Neural cell (in vitro differentiated cells): ENCODE data around the gene DHTKD1. TPM values are rescaled to one million over a fixed set of nuclear protein-coding genes. Genes with fewer than 3 reads are reported as not detected.

Source experiments
- H2AFZ ChIP-seq: fragments of 200-600, 300-800 bp; sonication (generic), shearing (Covaris generic); 2 replicates; pipeline ENCODE4 v1.6.0; 2014; ENCODE audit warnings: low read depth, mild to moderate bottlenecking, antibody characterized with exemption, low read length, moderate library complexity
- H3F3A ChIP-seq: fragments of 200-600 bp; shearing (Covaris generic); 2 replicates; pipeline ENCODE4 v1.6.1; 2016; ENCODE audit warnings: mild to moderate bottlenecking, moderate library complexity, mixed read lengths, antibody characterized with exemption, low read length; ENCODE audit not compliant: insufficient read depth, poor library complexity, severe bottlenecking
- H3K27ac ChIP-seq: fragments of 200-600, 300-800 bp; sonication (generic), shearing (Covaris generic); 2 replicates; pipeline ENCODE4 v1.5.1; 2014; ENCODE audit warnings: mild to moderate bottlenecking, low read length, moderate library complexity
- H3K27me3 ChIP-seq: fragments of 300-800, 200-600 bp; sonication (generic), shearing (Covaris generic); 2 replicates; pipeline ENCODE4 v1.6.0; 2014; ENCODE audit warnings: mild to moderate bottlenecking, low read depth, low read length, moderate library complexity; ENCODE audit not compliant: insufficient read depth
- H3K36me3 ChIP-seq: fragments of 300-800, 200-600 bp; sonication (generic), shearing (Covaris generic); 2 replicates; pipeline ENCODE4 v1.5.1; 2014; ENCODE audit warnings: mild to moderate bottlenecking, antibody characterized with exemption, low read length, moderate library complexity; ENCODE audit not compliant: insufficient read depth
- H3K4me2 ChIP-seq: fragments of 300-800, 200-600 bp; sonication (generic), shearing (Covaris generic); 2 replicates; pipeline ENCODE4 v1.6.0; 2014; ENCODE audit warnings: mild to moderate bottlenecking, low read length
- H3K4me3 ChIP-seq: fragments of 300-800, 200-600 bp; sonication (generic), shearing (Covaris generic); 2 replicates; pipeline ENCODE4 v1.5.1; 2014; ENCODE audit warnings: mild to moderate bottlenecking, low read length, moderate library complexity
- H3K79me2 ChIP-seq: fragments of 200-600 bp; shearing (Covaris generic); replicated peaks from 2 replicates; pipeline ENCODE4 v1.6.0; 2014; ENCODE audit warnings: mild to moderate bottlenecking, low read length, moderate library complexity; ENCODE audit not compliant: insufficient read depth
- H3K9ac ChIP-seq: fragments of 300-800, 200-600 bp; sonication (generic), shearing (Covaris generic); 2 replicates; pipeline ENCODE4 v1.6.1; 2016; ENCODE audit warnings: mild to moderate bottlenecking, low read length, mixed read lengths
- H3K9me2 ChIP-seq: fragments of 200-600 bp; shearing (Covaris generic); 2 replicates; pipeline ENCODE4 v1.6.1; 2016; ENCODE audit warnings: mild to moderate bottlenecking, low read length, mixed read lengths; ENCODE audit not compliant: insufficient read depth
- H3K9me3 ChIP-seq: fragments of 200-600, 300-800 bp; sonication (generic), shearing (Covaris generic); 2 replicates; pipeline ENCODE4 v1.6.1; 2016; ENCODE audit warnings: mild to moderate bottlenecking, mixed run types, low read length, moderate library complexity, mixed read lengths
- H4K20me1 ChIP-seq: fragments of 200-600 bp; shearing (Covaris generic); 2 replicates; pipeline ENCODE4 v1.6.1; 2016; ENCODE audit warnings: mild to moderate bottlenecking, mixed run types; ENCODE audit not compliant: insufficient read depth
- EP300 ChIP-seq: fragments of 450-650 bp; conservative IDR thresholded peaks from 2 replicates; pipeline ENCODE4 v1.6.1; 2014; ENCODE audit warnings: antibody characterized with exemption, mild to moderate bottlenecking, moderate library complexity; ENCODE audit not compliant: poor library complexity, severe bottlenecking
- EZH2 ChIP-seq: fragments of 200-600, 300-800 bp; shearing (Covaris generic), sonication (generic); IDR thresholded peaks from 2 replicates; pipeline ENCODE4 v1.6.1; 2014; ENCODE audit warnings: antibody characterized with exemption, low read length, borderline replicate concordance, mild to moderate bottlenecking; ENCODE audit not compliant: insufficient read depth, poor library complexity, severe bottlenecking
- MXI1 ChIP-seq: fragments of 450-650 bp; conservative IDR thresholded peaks from 2 replicates; pipeline ENCODE4 v1.6.1; 2014; ENCODE audit warnings: antibody characterized with exemption, mild to moderate bottlenecking; ENCODE audit not compliant: poor library complexity, severe bottlenecking
- POLR2AphosphoS5 ChIP-seq: IDR thresholded peaks from 2 replicates; pipeline ENCODE4 v1.6.1; 2012
- RAD21 ChIP-seq: fragments of 450-650 bp; conservative IDR thresholded peaks from 2 replicates; pipeline ENCODE4 v1.6.1; 2014; ENCODE audit warnings: antibody characterized with exemption, mild to moderate bottlenecking, moderate library complexity
- SMC3 ChIP-seq: fragments of 450-650 bp; conservative IDR thresholded peaks from 2 replicates; pipeline ENCODE4 v1.6.1; 2014; ENCODE audit warnings: antibody characterized with exemption, mild to moderate bottlenecking, moderate library complexity; ENCODE audit not compliant: poor library complexity
- TAF1 ChIP-seq: IDR thresholded peaks from 2 replicates; pipeline ENCODE4 v1.6.1; 2012; ENCODE audit warnings: low read depth
- polyA plus RNA-seq: library from polyadenylated mRNA; depleted of rRNA; stranded (reverse); fragments of >200 nt; gene quantifications from 2 replicates; pipeline ENCODE4 v1.2.3, GENCODE V29; 2014
- TF ChIP-seq, protein P1 (sequence below): fragments of 450-650 bp; IDR thresholded peaks from 2 replicates; pipeline ENCODE4 v1.5.1; 2014; ENCODE audit warnings: antibody characterized with exemption, mild to moderate bottlenecking, moderate library complexity; ENCODE audit not compliant: poor library complexity, severe bottlenecking
- TF ChIP-seq, protein P2 (sequence below): IDR thresholded peaks from 2 replicates; pipeline ENCODE4 v1.6.1; 2012; ENCODE audit warnings: borderline replicate concordance

Gene DHTKD1
- polyA plus RNA-seq, 1 donor from 2014 or later, result 24.0 TPM

DNA sequence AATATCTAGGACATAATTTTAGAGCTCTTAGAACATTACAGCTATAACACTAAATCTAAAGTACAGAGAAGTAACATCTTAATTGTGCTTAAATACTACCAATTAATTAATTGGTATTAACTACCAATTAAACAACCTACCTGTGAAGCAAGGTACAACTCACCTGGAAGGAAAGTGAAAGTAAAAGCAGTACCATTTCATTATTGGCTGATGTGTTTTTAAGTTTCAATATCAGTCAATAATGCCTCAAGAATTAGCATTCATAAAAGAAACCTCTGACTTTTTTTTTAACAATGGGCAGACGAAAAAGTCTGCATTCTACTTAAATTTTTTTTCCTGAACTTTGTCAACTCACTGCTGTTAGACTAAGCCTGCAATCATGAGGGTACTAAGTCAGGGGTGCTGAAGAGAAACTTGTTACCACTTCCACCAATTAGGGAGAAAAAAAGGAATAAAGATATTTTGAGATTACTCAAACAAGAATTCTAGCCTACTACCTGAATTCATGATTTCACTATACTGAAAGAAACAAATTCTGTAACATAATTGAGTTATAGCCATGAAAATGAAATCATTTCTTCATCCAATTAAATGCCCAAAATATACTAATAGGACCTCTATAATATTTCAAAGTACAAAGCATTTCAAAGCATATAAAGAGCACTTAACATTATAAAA is 46.0 kb upstream of the DHTKD1 start:
- H3K27ac ChIP-seq, result no peak overlapping the region
- H3F3A ChIP-seq, result no peaks in the 10 kb centered on the region
- H2AFZ ChIP-seq, result no peak overlapping the region
- no peak overlapping the region for H3K9ac ChIP-seq
- no peaks in the 10 kb centered on the region for H3K9me3 ChIP-seq
- H4K20me1 ChIP-seq, result no peaks in the 10 kb centered on the region
- TF ChIP-seq, protein P1, sequence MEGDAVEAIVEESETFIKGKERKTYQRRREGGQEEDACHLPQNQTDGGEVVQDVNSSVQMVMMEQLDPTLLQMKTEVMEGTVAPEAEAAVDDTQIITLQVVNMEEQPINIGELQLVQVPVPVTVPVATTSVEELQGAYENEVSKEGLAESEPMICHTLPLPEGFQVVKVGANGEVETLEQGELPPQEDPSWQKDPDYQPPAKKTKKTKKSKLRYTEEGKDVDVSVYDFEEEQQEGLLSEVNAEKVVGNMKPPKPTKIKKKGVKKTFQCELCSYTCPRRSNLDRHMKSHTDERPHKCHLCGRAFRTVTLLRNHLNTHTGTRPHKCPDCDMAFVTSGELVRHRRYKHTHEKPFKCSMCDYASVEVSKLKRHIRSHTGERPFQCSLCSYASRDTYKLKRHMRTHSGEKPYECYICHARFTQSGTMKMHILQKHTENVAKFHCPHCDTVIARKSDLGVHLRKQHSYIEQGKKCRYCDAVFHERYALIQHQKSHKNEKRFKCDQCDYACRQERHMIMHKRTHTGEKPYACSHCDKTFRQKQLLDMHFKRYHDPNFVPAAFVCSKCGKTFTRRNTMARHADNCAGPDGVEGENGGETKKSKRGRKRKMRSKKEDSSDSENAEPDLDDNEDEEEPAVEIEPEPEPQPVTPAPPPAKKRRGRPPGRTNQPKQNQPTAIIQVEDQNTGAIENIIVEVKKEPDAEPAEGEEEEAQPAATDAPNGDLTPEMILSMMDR, result no peak
- TF ChIP-seq EZH2 (no peak), TAF1 (no peak), POLR2AphosphoS5 (no peak), EP300 (no peak), SMC3 (no peak), RAD21 (no peak), MXI1 (no peak)
- TF ChIP-seq, protein P2, sequence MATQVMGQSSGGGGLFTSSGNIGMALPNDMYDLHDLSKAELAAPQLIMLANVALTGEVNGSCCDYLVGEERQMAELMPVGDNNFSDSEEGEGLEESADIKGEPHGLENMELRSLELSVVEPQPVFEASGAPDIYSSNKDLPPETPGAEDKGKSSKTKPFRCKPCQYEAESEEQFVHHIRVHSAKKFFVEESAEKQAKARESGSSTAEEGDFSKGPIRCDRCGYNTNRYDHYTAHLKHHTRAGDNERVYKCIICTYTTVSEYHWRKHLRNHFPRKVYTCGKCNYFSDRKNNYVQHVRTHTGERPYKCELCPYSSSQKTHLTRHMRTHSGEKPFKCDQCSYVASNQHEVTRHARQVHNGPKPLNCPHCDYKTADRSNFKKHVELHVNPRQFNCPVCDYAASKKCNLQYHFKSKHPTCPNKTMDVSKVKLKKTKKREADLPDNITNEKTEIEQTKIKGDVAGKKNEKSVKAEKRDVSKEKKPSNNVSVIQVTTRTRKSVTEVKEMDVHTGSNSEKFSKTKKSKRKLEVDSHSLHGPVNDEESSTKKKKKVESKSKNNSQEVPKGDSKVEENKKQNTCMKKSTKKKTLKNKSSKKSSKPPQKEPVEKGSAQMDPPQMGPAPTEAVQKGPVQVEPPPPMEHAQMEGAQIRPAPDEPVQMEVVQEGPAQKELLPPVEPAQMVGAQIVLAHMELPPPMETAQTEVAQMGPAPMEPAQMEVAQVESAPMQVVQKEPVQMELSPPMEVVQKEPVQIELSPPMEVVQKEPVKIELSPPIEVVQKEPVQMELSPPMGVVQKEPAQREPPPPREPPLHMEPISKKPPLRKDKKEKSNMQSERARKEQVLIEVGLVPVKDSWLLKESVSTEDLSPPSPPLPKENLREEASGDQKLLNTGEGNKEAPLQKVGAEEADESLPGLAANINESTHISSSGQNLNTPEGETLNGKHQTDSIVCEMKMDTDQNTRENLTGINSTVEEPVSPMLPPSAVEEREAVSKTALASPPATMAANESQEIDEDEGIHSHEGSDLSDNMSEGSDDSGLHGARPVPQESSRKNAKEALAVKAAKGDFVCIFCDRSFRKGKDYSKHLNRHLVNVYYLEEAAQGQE, result no peak
- no peak overlapping the region for H3K4me2 ChIP-seq
- H3K36me3 ChIP-seq, result no peaks in the 10 kb centered on the region
- no peaks in the 10 kb centered on the region for H3K9me2 ChIP-seq
- no peak overlapping the region for H3K4me3 ChIP-seq
- peaks cover 3% of the 10 kb centered on the region for H3K79me2 ChIP-seq
- H3K27me3 ChIP-seq, result no peaks in the 10 kb centered on the region

DNA sequence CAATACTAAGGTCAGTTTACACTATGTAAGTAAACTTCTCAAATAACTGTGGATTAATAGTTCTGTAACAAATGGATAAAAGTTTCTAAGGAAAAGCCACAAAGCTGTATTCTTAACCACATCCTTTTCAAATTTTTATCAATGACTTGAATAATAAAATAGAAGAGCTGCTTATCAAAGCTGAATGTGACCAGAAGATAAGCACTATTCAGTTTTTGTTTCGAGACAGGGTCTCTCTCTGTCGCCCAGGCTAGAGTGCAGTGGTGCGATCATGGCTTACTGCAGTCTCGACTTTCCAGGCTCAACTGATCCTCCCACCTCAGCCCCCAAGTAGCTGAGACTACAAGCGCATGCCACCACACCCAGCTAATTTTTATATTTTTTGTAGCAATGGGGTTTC is 43.2 kb upstream of the DHTKD1 start:
- Histone ChIP-seq H3F3A (no peaks in the 10 kb centered on the region), H3K79me2 (peaks cover 7% of the 10 kb centered on the region), H3K27ac (no peak overlapping the region), H4K20me1 (no peaks in the 10 kb centered on the region), H2AFZ (no peak overlapping the region), H3K27me3 (no peaks in the 10 kb centered on the region), H3K9me2 (no peaks in the 10 kb centered on the region), H3K4me3 (no peak overlapping the region), H3K36me3 (peaks cover 7% of the 10 kb centered on the region), H3K9ac (no peak overlapping the region), H3K4me2 (no peak overlapping the region), H3K9me3 (no peaks in the 10 kb centered on the region)
- TF ChIP-seq POLR2AphosphoS5 (no peak), RAD21 (no peak), EP300 (no peak), TAF1 (no peak), SMC3 (no peak), EZH2 (no peak), MXI1 (no peak)
- TF ChIP-seq, protein P1, result no peak
- TF ChIP-seq, protein P2, result no peak
